ENCODE data around the gene ZDHHC17. TPM values are rescaled to one million over a fixed set of nuclear protein-coding genes. Genes with fewer than 3 reads are reported as not detected.

Gene ZDHHC17
- total RNA-seq, 1 experiment from 2014 or later, result 25.3 TPM

DNA sequence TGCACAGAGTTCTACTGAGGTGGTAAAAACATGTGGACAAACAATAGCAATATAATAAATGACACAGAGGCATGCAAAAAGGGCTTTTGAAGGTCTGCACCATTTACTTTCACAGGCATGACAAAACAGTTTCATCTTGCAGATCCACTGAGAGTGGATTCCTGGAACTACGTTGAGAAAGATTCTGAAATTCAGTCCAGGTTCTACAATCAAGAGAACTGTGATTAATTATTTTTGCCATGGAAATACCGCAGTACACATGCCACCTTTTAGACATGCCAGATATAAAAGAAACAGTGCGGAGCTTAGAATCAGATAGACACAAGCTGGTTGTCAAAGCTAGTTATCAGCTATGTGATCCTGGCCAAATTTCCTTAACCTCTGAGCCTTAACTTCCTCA is 110.1 kb downstream of the ZDHHC17 start:
- Histone ChIP-seq H3K36me3 (ENCODE audit: control insufficient read depth in 1 of 2, insufficient read depth in 2 of 2, low read length in 2 of 2) (no peaks in the 10 kb centered on the region), H3K79me2 (ENCODE audit: insufficient read depth, low read length) (no peaks in the 10 kb centered on the region), H3K4me3 (replicated peaks in 1 of 2; ENCODE audit: low read depth in 1 of 2, low read length in 2 of 2) (no peak overlapping the region), H3K4me1 (ENCODE audit: control insufficient read depth in 1 of 2, insufficient read depth in 2 of 2, low read length in 2 of 2) (peaks cover 0 to 9% of the 10 kb centered on the region in 2 experiments; a peak in 1 of 4 replicates), H3K9me3 (ENCODE audit: control insufficient read depth in 1 of 2, insufficient read depth in 1 of 2, low read depth in 1 of 2, low read length in 2 of 2) (no peaks in the 10 kb centered on the region), H3K27me3 (ENCODE audit: insufficient read depth, low read length) (no peaks in the 10 kb centered on the region), H3K9ac (ENCODE audit: low read length) (no peak overlapping the region), H3K4me2 (ENCODE audit: low read length) (no peak overlapping the region), H3K9me2 (ENCODE audit: insufficient read depth) (no peaks in the 10 kb centered on the region), H2AFZ (ENCODE audit: low read depth, low read length, poor library complexity, severe bottlenecking) (no peak overlapping the region), H4K20me1 (ENCODE audit: insufficient read depth) (no peaks in the 10 kb centered on the region), H3K27ac (ENCODE audit: low read depth, low read length) (no peak overlapping the region)
- intact Hi-C loops (cut with micrococcal nuclease), result no loop called here
- DNase-seq (ENCODE audit: low read depth, low spot score), result no peak
- no peak for ATAC-seq
- ChIA-PET POLR2A (no interaction called here), RAD21 (ENCODE audit: low non-redundant PET in 1 of 2, low total read pairs in 2 of 2, uncharacterized antibody in 2 of 2, unreplicated experiment in 2 of 2) (no interaction called here), CTCF (no interaction called here)
- BruUV-seq (replicated peaks), result no TSS peak
- no peak for TF ChIP-seq ZNF274 (IDR thresholded peaks at IDR 0.05; ENCODE audit: low read depth, low read length)
- no peak for TF ChIP-seq ELF1 (IDR thresholded peaks at IDR 0.05; ENCODE audit: borderline replicate concordance, low read depth)
- TF ChIP-seq, protein P1, sequence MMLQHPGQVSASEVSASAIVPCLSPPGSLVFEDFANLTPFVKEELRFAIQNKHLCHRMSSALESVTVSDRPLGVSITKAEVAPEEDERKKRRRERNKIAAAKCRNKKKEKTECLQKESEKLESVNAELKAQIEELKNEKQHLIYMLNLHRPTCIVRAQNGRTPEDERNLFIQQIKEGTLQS (IDR thresholded peaks at IDR 0.05), result no peak
- no peak for TF ChIP-seq YY1 (IDR thresholded peaks at IDR 0.05; ENCODE audit: extremely low read depth, insufficient replicate concordance, low read depth, low read length)
- TF ChIP-seq, protein P2, sequence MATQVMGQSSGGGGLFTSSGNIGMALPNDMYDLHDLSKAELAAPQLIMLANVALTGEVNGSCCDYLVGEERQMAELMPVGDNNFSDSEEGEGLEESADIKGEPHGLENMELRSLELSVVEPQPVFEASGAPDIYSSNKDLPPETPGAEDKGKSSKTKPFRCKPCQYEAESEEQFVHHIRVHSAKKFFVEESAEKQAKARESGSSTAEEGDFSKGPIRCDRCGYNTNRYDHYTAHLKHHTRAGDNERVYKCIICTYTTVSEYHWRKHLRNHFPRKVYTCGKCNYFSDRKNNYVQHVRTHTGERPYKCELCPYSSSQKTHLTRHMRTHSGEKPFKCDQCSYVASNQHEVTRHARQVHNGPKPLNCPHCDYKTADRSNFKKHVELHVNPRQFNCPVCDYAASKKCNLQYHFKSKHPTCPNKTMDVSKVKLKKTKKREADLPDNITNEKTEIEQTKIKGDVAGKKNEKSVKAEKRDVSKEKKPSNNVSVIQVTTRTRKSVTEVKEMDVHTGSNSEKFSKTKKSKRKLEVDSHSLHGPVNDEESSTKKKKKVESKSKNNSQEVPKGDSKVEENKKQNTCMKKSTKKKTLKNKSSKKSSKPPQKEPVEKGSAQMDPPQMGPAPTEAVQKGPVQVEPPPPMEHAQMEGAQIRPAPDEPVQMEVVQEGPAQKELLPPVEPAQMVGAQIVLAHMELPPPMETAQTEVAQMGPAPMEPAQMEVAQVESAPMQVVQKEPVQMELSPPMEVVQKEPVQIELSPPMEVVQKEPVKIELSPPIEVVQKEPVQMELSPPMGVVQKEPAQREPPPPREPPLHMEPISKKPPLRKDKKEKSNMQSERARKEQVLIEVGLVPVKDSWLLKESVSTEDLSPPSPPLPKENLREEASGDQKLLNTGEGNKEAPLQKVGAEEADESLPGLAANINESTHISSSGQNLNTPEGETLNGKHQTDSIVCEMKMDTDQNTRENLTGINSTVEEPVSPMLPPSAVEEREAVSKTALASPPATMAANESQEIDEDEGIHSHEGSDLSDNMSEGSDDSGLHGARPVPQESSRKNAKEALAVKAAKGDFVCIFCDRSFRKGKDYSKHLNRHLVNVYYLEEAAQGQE (IDR thresholded peaks at IDR 0.05; ENCODE audit: low read depth), result no peak
- TF ChIP-seq ZFX (IDR thresholded peaks at IDR 0.05), result no peak
- no peak for TF ChIP-seq JUND (IDR thresholded peaks at IDR 0.05)
- no peak for TF ChIP-seq EGR1 (IDR thresholded peaks at IDR 0.05; ENCODE audit: low read depth)
- no peak for TF ChIP-seq POLR2A (IDR thresholded peaks at IDR 0.05; ENCODE audit: borderline replicate concordance, extremely low read depth, insufficient read depth, insufficient read length)
- TF ChIP-seq, protein P3, sequence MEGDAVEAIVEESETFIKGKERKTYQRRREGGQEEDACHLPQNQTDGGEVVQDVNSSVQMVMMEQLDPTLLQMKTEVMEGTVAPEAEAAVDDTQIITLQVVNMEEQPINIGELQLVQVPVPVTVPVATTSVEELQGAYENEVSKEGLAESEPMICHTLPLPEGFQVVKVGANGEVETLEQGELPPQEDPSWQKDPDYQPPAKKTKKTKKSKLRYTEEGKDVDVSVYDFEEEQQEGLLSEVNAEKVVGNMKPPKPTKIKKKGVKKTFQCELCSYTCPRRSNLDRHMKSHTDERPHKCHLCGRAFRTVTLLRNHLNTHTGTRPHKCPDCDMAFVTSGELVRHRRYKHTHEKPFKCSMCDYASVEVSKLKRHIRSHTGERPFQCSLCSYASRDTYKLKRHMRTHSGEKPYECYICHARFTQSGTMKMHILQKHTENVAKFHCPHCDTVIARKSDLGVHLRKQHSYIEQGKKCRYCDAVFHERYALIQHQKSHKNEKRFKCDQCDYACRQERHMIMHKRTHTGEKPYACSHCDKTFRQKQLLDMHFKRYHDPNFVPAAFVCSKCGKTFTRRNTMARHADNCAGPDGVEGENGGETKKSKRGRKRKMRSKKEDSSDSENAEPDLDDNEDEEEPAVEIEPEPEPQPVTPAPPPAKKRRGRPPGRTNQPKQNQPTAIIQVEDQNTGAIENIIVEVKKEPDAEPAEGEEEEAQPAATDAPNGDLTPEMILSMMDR (IDR thresholded peaks at IDR 0.05 in 2 of 3, conservative IDR thresholded peaks at IDR 0.05 in 1 of 3; ENCODE audit: borderline replicate concordance in 1 of 3, insufficient read depth in 1 of 3, low read depth in 2 of 3, low read length in 2 of 3), result no peak
- TF ChIP-seq, protein P4, sequence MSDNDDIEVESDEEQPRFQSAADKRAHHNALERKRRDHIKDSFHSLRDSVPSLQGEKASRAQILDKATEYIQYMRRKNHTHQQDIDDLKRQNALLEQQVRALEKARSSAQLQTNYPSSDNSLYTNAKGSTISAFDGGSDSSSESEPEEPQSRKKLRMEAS (IDR thresholded peaks at IDR 0.05), result no peak
- TF ChIP-seq TCF7L2 (IDR thresholded peaks at IDR 0.05; ENCODE audit: borderline replicate concordance, extremely low read depth, insufficient read depth, insufficient read length), result no peak
- TF ChIP-seq EZH2phosphoT487 (IDR thresholded peaks at IDR 0.05; ENCODE audit: borderline replicate concordance), result no peak
- no peak for TF ChIP-seq SRF (IDR thresholded peaks at IDR 0.05; ENCODE audit: low read depth)
- no peak for TF ChIP-seq POLR2AphosphoS5 (IDR thresholded peaks at IDR 0.05; ENCODE audit: low read depth, low read length)
- no peak for TF ChIP-seq CBX3 (IDR thresholded peaks at IDR 0.05; ENCODE audit: low read depth)
- no peak for TF ChIP-seq FOSL1 (IDR thresholded peaks at IDR 0.05; ENCODE audit: low read depth)
- no peak for TF ChIP-seq SP1 (IDR thresholded peaks at IDR 0.05; ENCODE audit: low read depth)
- TF ChIP-seq CEBPB (IDR thresholded peaks at IDR 0.05; ENCODE audit: low read depth), result no peak
- no peak for TF ChIP-seq SIN3A (IDR thresholded peaks at IDR 0.05; ENCODE audit: low read depth)

All from HCT116 (cell line).